ENCODE results near the gene ST6GALNAC3.

DNA sequence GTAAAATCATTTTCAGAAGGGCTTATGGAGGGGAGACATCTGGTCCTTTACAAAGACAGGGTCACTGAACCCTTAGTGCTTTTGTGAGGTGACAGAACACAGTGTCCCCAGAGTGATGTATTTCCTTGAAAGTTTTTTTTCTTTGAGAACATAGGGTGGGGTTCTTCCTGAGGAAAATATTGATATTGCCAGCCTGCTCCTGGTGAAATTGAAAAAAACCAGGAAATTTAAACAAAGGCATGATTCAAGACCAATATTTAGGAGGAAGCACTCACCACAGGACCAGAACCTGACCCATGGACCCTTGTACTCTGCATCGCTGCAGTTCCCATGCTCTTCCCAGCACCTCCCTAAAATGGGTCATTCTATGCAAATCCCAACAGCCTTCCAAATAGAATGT is 63.7 kb downstream of the ST6GALNAC3 start:
- TF ChIP-seq REST (IDR thresholded peaks at IDR 0.05) (no peak), RNF2 (IDR thresholded peaks at IDR 0.05; ENCODE audit: borderline replicate concordance, low read depth) (no peak), MAX (IDR thresholded peaks at IDR 0.05) (no peak), CEBPB (IDR thresholded peaks at IDR 0.05) (no peak), ESRRA (IDR thresholded peaks at IDR 0.05; ENCODE audit: borderline replicate concordance, low read length) (no peak), NPAS2 (CRISPR knock-in tag; IDR thresholded peaks at IDR 0.05; ENCODE audit: borderline replicate concordance) (no peak), HDAC2 (IDR thresholded peaks at IDR 0.05) (no peak), KDM1A (IDR thresholded peaks at IDR 0.05; ENCODE audit: low read depth) (no peak), HES2 (IDR thresholded peaks at IDR 0.05) (no peak), POLR2A (IDR thresholded peaks at IDR 0.05; ENCODE audit: low read length) (no peak), RFX5 (IDR thresholded peaks at IDR 0.05) (no peak)
- TF ChIP-seq, protein P1, sequence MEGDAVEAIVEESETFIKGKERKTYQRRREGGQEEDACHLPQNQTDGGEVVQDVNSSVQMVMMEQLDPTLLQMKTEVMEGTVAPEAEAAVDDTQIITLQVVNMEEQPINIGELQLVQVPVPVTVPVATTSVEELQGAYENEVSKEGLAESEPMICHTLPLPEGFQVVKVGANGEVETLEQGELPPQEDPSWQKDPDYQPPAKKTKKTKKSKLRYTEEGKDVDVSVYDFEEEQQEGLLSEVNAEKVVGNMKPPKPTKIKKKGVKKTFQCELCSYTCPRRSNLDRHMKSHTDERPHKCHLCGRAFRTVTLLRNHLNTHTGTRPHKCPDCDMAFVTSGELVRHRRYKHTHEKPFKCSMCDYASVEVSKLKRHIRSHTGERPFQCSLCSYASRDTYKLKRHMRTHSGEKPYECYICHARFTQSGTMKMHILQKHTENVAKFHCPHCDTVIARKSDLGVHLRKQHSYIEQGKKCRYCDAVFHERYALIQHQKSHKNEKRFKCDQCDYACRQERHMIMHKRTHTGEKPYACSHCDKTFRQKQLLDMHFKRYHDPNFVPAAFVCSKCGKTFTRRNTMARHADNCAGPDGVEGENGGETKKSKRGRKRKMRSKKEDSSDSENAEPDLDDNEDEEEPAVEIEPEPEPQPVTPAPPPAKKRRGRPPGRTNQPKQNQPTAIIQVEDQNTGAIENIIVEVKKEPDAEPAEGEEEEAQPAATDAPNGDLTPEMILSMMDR (IDR thresholded peaks at IDR 0.05): no peak
- TF ChIP-seq, protein P2, sequence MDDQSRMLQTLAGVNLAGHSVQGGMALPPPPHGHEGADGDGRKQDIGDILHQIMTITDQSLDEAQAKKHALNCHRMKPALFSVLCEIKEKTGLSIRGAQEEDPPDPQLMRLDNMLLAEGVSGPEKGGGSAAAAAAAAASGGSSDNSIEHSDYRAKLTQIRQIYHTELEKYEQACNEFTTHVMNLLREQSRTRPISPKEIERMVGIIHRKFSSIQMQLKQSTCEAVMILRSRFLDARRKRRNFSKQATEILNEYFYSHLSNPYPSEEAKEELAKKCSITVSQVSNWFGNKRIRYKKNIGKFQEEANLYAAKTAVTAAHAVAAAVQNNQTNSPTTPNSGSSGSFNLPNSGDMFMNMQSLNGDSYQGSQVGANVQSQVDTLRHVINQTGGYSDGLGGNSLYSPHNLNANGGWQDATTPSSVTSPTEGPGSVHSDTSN (IDR thresholded peaks at IDR 0.05): no peak
- TF ChIP-seq, protein P3, sequence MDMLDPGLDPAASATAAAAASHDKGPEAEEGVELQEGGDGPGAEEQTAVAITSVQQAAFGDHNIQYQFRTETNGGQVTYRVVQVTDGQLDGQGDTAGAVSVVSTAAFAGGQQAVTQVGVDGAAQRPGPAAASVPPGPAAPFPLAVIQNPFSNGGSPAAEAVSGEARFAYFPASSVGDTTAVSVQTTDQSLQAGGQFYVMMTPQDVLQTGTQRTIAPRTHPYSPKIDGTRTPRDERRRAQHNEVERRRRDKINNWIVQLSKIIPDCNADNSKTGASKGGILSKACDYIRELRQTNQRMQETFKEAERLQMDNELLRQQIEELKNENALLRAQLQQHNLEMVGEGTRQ (IDR thresholded peaks at IDR 0.05): no peak

Measured in A549 (cell line).